ENCODE data around the gene TMPRSS3. TPM values are rescaled to one million over a fixed set of nuclear protein-coding genes. Genes with fewer than 3 reads are reported as not detected.
"Not testable (repeated sequence)": the region's sequence is repeated elsewhere in the genome, so short reads cannot be mapped to it uniquely, and the experiment has no call there.

Gene TMPRSS3
- total RNA-seq, 1 donor from 2014 or later: 1.7 TPM

GRCh38 chr21:42408718-42409117 lies 12.9 kb upstream of the TMPRSS3 start:
- DNase-seq (ENCODE audit: low spot score): not testable (repeated sequence)

DNA sequence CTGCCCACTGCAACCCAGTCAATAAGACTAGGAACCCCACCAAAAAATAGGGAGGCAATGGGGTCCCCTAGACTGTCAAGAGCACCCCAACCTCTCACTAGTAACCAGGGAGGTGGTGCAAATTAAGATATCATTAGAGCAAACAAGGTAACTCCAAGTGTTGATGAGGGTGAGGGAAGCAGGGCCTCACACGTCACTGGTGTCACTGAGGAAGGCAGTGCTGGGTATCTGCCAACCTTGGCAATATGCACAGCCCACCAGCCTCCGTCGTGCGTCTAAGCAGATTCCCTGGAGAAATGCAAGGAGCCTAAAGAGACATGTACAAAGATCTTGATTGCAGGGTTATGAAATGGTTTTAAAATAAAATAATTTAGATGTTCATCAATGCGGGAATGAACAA lies 11.6 kb upstream of the TMPRSS3 start:
- DNase-seq (ENCODE audit: low spot score): no peak

DNA sequence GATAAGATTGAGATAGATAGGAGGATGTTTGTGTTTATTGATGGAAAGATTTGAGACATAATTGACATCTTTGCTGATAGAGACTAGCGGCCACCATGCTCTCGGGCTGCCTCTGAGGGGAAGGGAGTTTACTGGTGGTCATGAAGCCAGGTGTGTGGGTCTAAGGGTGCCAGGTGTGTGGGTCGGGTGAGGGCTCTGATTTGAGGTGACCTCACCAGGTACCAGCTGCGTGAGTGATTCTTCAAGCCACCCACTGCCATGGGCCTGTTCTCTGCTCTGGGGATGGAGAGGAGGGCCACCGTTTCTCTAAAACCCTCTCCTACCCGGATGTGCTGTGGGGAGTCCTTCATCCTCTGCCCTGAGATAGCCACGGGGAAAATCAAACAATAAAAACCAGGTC lies 11.0 kb upstream of the TMPRSS3 start:
- no peak for DNase-seq (ENCODE audit: low spot score)

DNA sequence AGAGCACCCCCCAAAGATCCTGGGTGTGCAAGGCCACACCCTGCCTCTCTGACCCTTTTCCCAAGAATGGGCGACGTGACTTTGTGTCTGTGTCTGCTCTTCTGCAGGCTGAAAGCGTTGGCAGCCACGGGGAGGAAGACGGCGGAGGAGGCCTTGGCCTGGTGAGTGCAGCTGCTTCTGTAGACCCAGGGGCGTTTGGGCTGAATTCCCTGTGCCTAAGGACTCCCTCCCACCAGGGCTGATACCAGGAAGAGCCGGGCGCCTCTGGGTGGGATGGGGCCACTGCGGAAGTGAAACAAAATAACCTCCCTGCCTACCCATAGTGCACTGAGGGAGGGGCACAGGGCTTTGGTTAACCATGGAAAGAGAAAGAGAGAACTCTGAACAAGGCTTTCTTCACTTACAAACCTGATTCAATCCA lies 10.4 kb upstream of the TMPRSS3 start:
- DNase-seq (ENCODE audit: low spot score): no peak

DNA sequence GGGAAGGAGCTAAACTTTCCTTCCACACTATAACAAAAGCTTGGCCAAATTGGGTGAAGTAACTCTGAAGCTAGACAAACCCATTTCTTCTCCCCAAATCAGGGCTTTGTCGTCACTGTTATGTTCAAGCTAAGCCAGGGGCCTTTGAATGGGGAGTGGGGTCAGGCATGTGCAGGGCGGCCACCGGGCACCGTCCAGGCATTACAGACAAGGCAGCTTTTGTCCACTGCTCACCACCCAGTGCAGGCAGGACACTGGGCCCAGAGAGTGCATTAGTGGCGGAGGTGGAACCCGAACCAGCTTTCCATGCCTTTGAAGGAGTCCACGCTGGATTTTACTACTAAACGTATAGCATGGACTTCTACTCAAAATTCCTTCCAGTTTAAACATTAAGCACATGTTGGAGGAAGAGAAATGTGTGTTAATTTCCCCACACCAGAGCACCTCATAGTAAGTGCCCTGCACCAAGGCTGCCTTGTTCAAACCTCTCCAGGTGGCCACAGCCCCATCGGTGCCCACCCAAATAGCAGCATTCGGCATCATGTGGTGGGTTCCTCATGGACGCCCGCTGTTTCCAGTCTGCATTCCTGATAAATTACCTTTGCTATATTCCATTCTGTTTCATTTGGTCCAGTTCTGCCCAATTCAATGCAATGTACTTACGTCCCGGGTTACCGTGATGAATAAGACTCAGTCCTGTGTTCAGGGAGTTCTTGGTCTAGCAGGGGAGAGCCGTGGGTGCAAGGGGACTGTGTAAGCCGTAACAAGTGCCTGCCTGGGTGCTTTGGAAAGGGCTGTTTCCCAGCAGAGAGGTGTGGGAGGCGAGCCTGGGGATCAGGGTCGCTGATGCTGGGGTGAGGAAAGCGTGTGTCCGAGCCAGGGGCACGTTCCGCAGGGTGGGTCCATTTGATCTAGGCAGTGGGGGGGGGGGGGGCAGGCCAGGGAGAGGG lies 9.5 kb upstream of the TMPRSS3 start:
- no peak for DNase-seq (ENCODE audit: low spot score)

DNA sequence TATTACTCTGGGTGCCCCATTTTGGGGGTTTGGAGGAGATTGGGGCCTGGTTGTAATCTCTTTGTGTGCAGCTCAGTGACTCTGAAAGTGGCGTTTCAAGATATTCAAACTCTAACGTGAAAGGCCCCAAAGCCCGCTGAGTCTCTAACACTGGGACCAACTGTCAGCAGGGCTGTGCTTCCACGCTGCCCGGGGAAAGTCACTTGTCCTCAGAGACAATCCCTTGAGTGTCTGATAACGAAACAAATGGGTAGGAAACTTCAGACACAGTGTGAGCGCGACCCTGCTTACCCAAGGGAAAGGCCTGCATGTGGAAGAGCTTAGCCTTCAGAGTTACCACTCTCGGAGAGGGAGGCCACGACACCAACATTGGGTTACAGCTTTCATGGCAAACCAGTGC lies 8.7 kb upstream of the TMPRSS3 start:
- DNase-seq (ENCODE audit: low spot score): no peak

DNA sequence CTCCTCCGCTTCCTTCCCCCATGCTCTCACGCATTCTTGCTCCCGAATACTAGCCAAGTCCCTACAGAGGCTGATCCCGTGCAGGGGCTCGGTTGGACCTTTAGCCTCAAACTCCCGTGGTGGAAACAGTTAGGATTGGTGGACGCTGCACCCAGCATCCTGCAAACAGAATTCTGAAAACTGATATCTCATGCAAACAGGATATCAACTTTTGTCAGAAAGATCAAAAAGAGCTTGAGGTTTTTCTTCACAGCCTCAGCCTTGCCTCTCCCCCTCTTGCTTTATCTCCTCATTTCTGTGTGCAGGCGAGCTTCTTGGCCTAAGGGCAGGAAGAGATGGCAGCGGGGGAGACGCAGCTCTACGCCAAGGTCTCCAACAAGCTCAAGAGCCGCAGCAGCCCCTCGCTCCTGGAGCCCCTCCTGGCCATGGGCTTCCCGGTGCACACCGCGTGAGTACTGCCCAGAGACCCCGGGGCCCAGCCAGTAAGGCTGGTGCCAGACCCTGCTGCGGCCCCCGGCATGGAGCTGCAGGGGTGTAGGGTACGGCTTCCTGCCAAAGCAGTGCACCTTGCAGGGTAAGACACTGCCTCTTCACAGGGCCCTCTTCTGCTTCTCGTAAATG lies 7.9 kb upstream of the TMPRSS3 start, which contains the start of gene UBASH3A:
Gene UBASH3A (plus strand): TSS at position 292 of the 621 bp plus-strand sequence. CDS start 44 bp downstream, at position 336.
- DNase-seq (ENCODE audit: low spot score): no peak

GRCh38 chr21:42401820-42402251 lies 6.0 kb upstream of the TMPRSS3 start:
- DNase-seq (ENCODE audit: low spot score): no peak

- DNase-seq (ENCODE audit: low spot score): no peak
Measured at GRCh38 chr21:42401154-42401553, 5.3 kb upstream of the TMPRSS3 start.

- no peak for DNase-seq (ENCODE audit: low spot score)
Measured at GRCh38 chr21:42400525-42400924, 4.7 kb upstream of the TMPRSS3 start.

- no peak for DNase-seq (ENCODE audit: low spot score)
Measured at GRCh38 chr21:42398436-42399028, 2.7 kb upstream of the TMPRSS3 start.

DNA sequence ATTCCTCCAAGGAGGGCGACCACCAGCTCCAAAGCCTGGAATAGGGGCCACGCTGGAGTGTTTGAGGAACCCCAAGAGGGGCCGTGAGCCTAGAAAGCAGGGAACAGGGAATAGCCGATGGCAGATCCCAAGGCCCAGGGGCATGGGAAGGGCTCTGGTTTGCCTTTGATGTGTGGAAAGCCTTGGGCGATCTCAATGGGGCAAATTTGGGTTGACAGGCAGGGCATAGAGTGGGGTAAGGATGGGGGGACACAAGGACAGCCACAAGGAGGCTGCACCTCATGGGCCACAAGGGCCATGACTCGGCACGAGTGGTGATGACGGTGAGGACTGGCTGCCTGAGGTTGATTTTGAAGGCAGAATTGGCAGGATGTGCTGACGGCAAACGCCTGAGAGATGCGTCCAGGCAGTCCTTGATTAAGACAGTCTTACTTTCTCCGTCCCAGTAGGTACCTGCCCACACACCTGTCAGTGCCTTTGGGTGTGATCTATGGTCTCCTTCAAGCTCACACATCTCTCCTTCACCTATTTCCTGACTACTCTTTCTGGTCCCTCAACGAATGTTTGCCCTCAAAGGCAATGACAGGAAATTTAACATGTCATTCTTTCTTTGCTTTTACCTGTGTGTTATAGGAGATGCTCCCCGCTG lies 2.0 kb upstream of the TMPRSS3 start:
- DNase-seq (ENCODE audit: low spot score): no peak

GRCh38 chr21:42396799-42397745 lies 1.2 kb upstream of the TMPRSS3 start:
- no peak for DNase-seq (ENCODE audit: low spot score)

- DNase-seq (ENCODE audit: low spot score): no peak
Measured at GRCh38 chr21:42395302-42395701, 550 bp downstream of the TMPRSS3 start.

- DNase-seq (ENCODE audit: low spot score): no peak
Measured at GRCh38 chr21:42393443-42393950, 2.4 kb downstream of the TMPRSS3 start.

- no peak for DNase-seq (ENCODE audit: low spot score)
Measured at GRCh38 chr21:42392731-42393442, 3.0 kb downstream of the TMPRSS3 start.

- DNase-seq (ENCODE audit: low spot score): no peak
Measured at GRCh38 chr21:42391297-42391696, 4.6 kb downstream of the TMPRSS3 start.

DNA sequence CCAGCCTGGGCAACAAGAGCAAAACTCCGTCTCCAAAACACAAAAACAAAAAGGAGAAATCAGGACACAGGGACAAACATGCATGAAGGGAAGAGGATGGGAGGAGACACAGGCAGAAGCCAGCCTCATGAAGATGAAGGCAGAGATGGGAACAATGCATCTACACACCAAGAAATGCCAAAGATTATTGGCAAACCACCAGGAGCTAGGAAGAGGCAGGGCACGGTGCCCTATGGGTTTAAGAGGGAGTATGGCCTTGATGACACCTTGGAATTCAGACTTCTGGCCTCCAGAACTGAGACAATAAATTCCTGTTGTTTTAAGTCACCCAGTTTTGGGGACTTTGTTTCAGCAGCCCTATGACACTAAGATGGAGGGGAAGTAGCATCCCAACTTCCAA lies 5.2 kb downstream of the TMPRSS3 start:
- DNase-seq (ENCODE audit: low spot score): no peak

DNA sequence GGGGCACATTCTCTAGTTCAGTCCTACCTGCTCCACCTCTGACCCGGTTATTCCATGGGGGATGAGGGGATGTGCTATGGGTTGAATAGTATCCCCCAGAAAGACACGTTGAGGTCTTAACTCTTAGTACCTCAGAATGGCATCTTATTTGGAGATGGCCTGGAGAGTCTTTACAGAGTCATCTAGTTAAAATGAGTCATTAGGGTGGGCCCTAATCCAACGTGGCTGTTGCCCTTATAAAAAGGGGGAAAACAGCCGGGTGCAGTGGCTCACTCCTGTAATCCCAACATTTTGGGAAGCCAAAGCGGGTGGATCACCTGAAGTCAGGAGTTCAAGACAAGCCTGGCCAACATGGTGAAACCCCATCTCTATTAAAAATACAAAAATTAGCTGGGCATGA lies 5.7 kb downstream of the TMPRSS3 start:
- no peak for DNase-seq (ENCODE audit: low spot score)

GRCh38 chr21:42389449-42389835 lies 6.4 kb downstream of the TMPRSS3 start:
- no peak for DNase-seq (ENCODE audit: low spot score)

Measured in ureter (tissue), 1 donor.